Dedifferentiated amniotic fluid mesenchymal stem cell (primary cell): ENCODE results near the gene CAPN3.
"Not testable (repeated sequence)": the region's sequence is repeated elsewhere in the genome, so short reads cannot be mapped to it uniquely, and the experiment has no call there.

Experiments
- DNase-seq: peaks from one replicate; pipeline ENCODE4 v3.0.0-alpha.2; 2016; ENCODE audit errors: extremely low spot score

CAPN3 gene

GRCh38 chr15:42359249-42359648 lies at the start of gene CAPN3:
Gene CAPN3 (plus strand): TSS chr15:42359501. CDS start chr15:42359806, 305 bp downstream.
- no peak for DNase-seq

- DNase-seq = no peak
These were observed 45.8 kb upstream of the CAPN3 start for GRCh38 chr15:42313463-42313862.

- no peak for DNase-seq
These were observed 44.5 kb upstream of the CAPN3 start for GRCh38 chr15:42314818-42315217.

- no peak for DNase-seq
These were observed 43.8 kb upstream of the CAPN3 start for GRCh38 chr15:42315521-42315920.

- not testable (repeated sequence) for DNase-seq
These were observed 43.0 kb upstream of the CAPN3 start for GRCh38 chr15:42316282-42316805.

GRCh38 chr15:42319206-42319605 lies 40.1 kb upstream of the CAPN3 start:
- DNase-seq = no peak

- DNase-seq = no peak
These were observed 35.0 kb upstream of the CAPN3 start for GRCh38 chr15:42324308-42324707.

GRCh38 chr15:42329161-42329560 lies 30.1 kb upstream of the CAPN3 start:
- no peak for DNase-seq

GRCh38 chr15:42329992-42330391 lies 29.3 kb upstream of the CAPN3 start:
- no peak for DNase-seq

GRCh38 chr15:42331235-42331634 lies 28.1 kb upstream of the CAPN3 start:
- no peak for DNase-seq

- DNase-seq = no peak
These were observed 27.0 kb upstream of the CAPN3 start for GRCh38 chr15:42332331-42332730.

- DNase-seq = no peak
These were observed 24.2 kb upstream of the CAPN3 start for GRCh38 chr15:42335074-42335473.

GRCh38 chr15:42336650-42337049 lies 22.7 kb upstream of the CAPN3 start:
- not testable (repeated sequence) for DNase-seq

GRCh38 chr15:42337104-42337503 lies 22.2 kb upstream of the CAPN3 start:
- DNase-seq = not testable (repeated sequence)

GRCh38 chr15:42338500-42338899 lies 20.8 kb upstream of the CAPN3 start:
- DNase-seq = no peak

- no peak for DNase-seq
These were observed 15.6 kb upstream of the CAPN3 start for GRCh38 chr15:42343596-42344232.

- DNase-seq = no peak
These were observed 14.5 kb upstream of the CAPN3 start for GRCh38 chr15:42344763-42345162.

GRCh38 chr15:42345504-42345903 lies 13.8 kb upstream of the CAPN3 start:
- no peak for DNase-seq

GRCh38 chr15:42348083-42348482 lies 11.2 kb upstream of the CAPN3 start:
- DNase-seq = peak; percentile 38

- no peak for DNase-seq
These were observed 10.1 kb upstream of the CAPN3 start for GRCh38 chr15:42349186-42349585.

GRCh38 chr15:42352401-42352800 lies 6.9 kb upstream of the CAPN3 start:
- DNase-seq = no peak

GRCh38 chr15:42353061-42353460 lies 6.2 kb upstream of the CAPN3 start:
- DNase-seq = no peak

GRCh38 chr15:42354824-42355223 lies 4.5 kb upstream of the CAPN3 start:
- DNase-seq = no peak

- DNase-seq = no peak
These were observed 4.0 kb upstream of the CAPN3 start for GRCh38 chr15:42355291-42355690.
